ENCODE data around the gene EXTL1.

GRCh38 chr1:26055041-26055440, 33.5 kb downstream of the EXTL1 start:
- TF ChIP-seq CTCF (optimal IDR thresholded peaks at IDR 0.05 in 1 of 3, IDR thresholded peaks at IDR 0.05 in 1 of 3, conservative IDR thresholded peaks at IDR 0.05 in 1 of 3; ENCODE audit: extremely low read depth in 1 of 3, insufficient read depth in 2 of 3, low read length in 3 of 3) (no peak), EZH2 (IDR thresholded peaks at IDR 0.05; ENCODE audit: low read length) (no peak)
